Adipocyte (in vitro differentiated cells): Measurements from ENCODE around the gene ADAM15.

Experiments
- DNase-seq: peaks from one replicate; pipeline ENCODE4 v3.0.0-alpha.2; 2015; ENCODE audit warnings: low read depth
- H3K27me3 ChIP-seq: replicated peaks from 2 replicates; pipeline ENCODE4 v1.7.0; 2013; ENCODE audit warnings: mild to moderate bottlenecking, low read length, moderate library complexity; ENCODE audit not compliant: control insufficient read depth, insufficient read depth
- H3K36me3 ChIP-seq: 2 replicates; pipeline ENCODE4 v1.7.0; 2013; ENCODE audit warnings: low read length, mild to moderate bottlenecking, moderate library complexity; ENCODE audit not compliant: control insufficient read depth, insufficient read depth, severe bottlenecking
- H3K4me1 ChIP-seq: 2 replicates; pipeline ENCODE4 v1.7.0; 2013; ENCODE audit warnings: mild to moderate bottlenecking, low read length, moderate library complexity; ENCODE audit not compliant: control insufficient read depth, insufficient read depth
- H3K4me3 ChIP-seq: 2 replicates; pipeline ENCODE4 v1.7.0; 2013; ENCODE audit warnings: mild to moderate bottlenecking, low read length, moderate library complexity
- H3K9ac ChIP-seq: 2 replicates; pipeline ENCODE4 v1.7.0; 2013; ENCODE audit warnings: mild to moderate bottlenecking, low read length, moderate library complexity
- H3K9me3 ChIP-seq: 2 replicates; pipeline ENCODE4 v1.7.0; 2013; ENCODE audit warnings: mild to moderate bottlenecking, low read length, moderate library complexity; ENCODE audit not compliant: control insufficient read depth

Gene ADAM15

GRCh38 chr1:155035936-155036335, 15.2 kb upstream of the ADAM15 start:
- no peak overlapping the region for H3K9ac ChIP-seq
- no peak overlapping the region for H3K4me3 ChIP-seq
- no peaks in the 10 kb centered on the region for H3K36me3 ChIP-seq
- H3K27me3 ChIP-seq = peaks cover 8% of the 10 kb centered on the region
- no peak for DNase-seq
- H3K4me1 ChIP-seq = peaks cover 7% of the 10 kb centered on the region
- H3K9me3 ChIP-seq = no peaks in the 10 kb centered on the region

DNA sequence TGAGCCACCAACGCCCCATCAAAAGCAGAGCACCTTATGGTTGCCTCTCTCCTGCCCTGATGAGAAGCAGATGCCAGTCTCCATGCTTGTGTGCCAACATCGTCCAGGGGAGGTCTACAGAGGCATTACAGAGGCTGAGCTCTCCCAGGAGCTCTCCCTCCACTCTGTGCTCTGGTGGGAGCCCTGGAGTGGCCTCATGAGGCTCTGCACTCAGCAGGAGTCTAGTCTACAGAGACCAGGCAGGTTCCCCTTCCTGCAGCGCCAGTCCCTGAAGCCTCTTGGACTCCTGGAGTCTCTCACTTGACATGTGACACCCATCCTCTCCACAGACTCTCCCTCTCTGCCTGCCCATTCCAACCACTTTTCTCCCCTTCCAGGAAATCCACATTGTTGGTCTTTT, 14.1 kb upstream of the ADAM15 start:
- H3K9ac ChIP-seq = no peak overlapping the region
- H3K9me3 ChIP-seq = no peaks in the 10 kb centered on the region
- no peak overlapping the region for H3K4me3 ChIP-seq
- no peak for DNase-seq
- H3K27me3 ChIP-seq = peaks cover 8% of the 10 kb centered on the region
- H3K4me1 ChIP-seq = peaks cover 7% of the 10 kb centered on the region
- H3K36me3 ChIP-seq = no peaks in the 10 kb centered on the region

GRCh38 chr1:155037851-155038441, 13.2 kb upstream of the ADAM15 start:
- Histone ChIP-seq H3K4me3 (no peak overlapping the region), H3K36me3 (no peaks in the 10 kb centered on the region), H3K9me3 (no peaks in the 10 kb centered on the region), H3K9ac (no peak overlapping the region), H3K27me3 (peaks cover 8% of the 10 kb centered on the region), H3K4me1 (peaks cover 7% of the 10 kb centered on the region)
- no peak for DNase-seq

DNA sequence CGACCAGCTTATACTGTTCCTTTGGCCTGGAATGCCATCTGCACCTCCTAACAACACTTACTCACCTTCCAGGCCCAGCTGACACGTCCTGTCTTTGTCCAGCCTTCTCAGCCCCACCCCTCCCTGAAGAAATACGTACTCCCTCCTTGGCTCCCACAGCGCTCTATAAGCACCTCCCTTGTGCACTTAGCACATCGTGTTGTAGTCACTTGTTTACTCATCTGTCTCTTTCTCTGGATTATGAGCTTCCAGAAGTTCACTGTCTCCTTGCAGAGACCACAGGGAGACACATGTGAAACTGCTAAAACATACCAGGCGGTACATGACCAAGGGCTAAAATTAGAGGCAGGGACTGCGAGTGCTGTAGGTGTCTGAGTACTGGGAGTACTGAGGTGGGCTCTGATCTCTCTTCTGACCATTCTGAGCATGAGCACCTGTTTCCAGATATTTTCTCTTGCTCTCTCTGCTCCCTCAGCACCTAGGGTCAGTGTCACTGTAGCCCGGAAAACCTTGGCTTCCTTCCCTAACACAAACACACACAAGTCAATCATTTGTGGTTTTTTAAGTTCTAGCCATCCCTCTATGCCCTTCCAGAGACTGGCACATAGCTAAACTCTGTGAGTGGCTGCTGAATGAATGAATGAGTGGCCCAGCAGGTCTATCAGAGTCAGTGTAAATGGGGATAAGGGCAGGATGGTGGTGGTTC, 12.4 kb upstream of the ADAM15 start:
- Histone ChIP-seq H3K36me3 (no peaks in the 10 kb centered on the region), H3K27me3 (peaks cover 4% of the 10 kb centered on the region), H3K9ac (no peak overlapping the region), H3K4me1 (peaks cover 7% of the 10 kb centered on the region), H3K9me3 (no peaks in the 10 kb centered on the region), H3K4me3 (no peak overlapping the region)
- DNase-seq = peak; percentile 11

DNA sequence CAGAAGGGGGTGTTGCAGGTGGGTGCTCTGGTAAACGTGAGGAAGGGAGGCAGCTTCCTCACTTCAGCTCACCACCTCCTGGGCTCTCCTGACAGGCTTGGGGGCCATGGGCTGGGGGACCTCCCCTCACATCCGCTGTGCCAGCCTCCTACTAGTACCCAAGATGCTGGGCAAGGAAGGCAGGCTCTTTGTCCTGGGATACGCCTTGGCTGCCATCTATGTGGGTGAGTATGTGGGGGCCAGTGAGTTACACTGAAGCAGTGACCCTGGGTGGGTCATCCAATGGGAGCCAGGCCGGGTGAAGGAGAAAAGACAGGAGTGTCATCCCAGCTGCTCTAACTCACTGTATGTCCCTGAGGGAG, 11.8 kb upstream of the ADAM15 start:
- Histone ChIP-seq H3K4me3 (no peak overlapping the region), H3K9me3 (no peaks in the 10 kb centered on the region), H3K9ac (no peak overlapping the region), H3K4me1 (peaks cover 7% of the 10 kb centered on the region), H3K27me3 (no peaks in the 10 kb centered on the region), H3K36me3 (no peaks in the 10 kb centered on the region)
- DNase-seq = no peak

DNA sequence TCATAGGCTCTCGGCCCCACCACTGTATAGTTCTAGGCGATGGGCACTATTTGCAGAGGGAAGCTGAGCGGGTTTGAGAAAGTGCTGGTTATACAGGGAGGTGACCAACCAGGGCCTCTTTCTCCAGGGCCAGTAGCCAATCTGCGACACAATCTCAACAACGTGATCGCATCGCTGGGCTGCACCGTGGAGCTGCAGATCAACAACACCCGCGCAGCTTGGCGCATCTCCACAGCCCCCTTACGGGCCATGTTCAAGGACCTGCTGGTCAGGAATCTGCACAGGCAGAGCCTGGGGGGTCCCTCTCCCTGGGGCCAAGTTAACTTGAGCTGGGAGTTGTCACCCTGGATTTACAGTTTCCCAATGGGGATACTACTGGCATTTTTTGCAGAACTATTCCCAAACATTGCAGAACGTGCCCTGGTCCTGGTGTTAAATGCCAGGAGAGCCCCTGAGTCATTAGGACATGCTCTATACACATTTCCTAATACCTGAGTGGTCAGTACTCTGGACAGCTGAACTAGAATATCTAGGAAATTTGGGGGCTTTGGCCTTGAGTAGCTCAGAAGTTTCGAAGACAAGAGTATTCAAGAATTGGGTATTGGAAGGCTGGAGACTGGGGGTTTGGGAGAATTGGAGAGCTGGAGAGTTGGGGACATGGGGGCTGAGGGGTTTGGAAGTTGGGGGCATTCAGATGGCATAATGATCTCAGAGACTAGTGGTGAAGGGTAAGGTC, 10.6 kb upstream of the ADAM15 start:
- peaks cover 12% of the 10 kb centered on the region for H3K4me1 ChIP-seq
- no peaks in the 10 kb centered on the region for H3K36me3 ChIP-seq
- no peak overlapping the region for H3K9ac ChIP-seq
- DNase-seq = no peak
- H3K4me3 ChIP-seq = no peak overlapping the region
- no peaks in the 10 kb centered on the region for H3K27me3 ChIP-seq
- H3K9me3 ChIP-seq = no peaks in the 10 kb centered on the region

DNA sequence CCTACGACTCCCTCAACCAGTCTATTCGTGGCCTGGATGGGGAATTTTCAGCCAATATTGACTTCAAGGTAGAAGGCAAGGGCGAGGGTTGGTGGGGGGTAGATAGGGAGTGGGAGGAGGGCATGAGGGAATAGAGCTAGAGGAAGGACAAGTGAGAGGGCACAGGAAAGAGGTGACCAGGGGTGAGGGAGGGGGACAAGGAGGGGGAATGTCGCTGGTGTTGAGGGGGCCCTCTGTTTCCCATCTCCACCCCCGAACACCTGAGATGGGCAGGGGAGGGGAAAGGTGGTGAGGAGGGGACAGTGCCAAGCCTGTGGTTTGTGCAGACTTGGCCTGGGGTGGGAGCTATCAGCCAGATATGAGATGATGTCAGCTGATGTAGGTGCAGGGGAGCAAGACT, 8.3 kb upstream of the ADAM15 start:
- Histone ChIP-seq H3K4me1 (peaks cover 12% of the 10 kb centered on the region), H3K4me3 (no peak overlapping the region), H3K9ac (no peak overlapping the region), H3K9me3 (no peaks in the 10 kb centered on the region), H3K27me3 (no peaks in the 10 kb centered on the region), H3K36me3 (no peaks in the 10 kb centered on the region)
- DNase-seq = no peak

DNA sequence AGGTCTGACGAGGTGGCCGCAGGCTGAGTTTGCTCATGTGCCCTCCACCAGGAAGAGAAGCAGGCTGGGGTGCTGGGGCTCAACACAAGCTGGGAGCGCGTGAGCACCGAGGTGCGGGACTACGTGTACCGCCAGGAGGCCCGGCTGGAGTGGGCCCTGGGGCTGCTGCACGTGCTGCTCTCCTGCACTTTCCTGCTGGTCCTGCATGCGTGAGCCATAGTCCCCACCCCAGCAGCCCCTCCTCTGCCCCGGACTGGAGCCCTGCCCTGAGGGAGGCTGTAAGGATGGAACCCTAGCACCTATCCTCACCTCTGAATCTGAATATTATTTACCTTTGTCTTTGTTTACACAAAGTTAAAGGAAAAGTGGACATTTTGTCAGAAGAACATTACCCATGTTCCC, 7.8 kb upstream of the ADAM15 start:
- peaks cover 12% of the 10 kb centered on the region for H3K4me1 ChIP-seq
- no peak overlapping the region for H3K9ac ChIP-seq
- H3K9me3 ChIP-seq = no peaks in the 10 kb centered on the region
- H3K4me3 ChIP-seq = no peak overlapping the region
- DNase-seq = no peak
- H3K27me3 ChIP-seq = no peaks in the 10 kb centered on the region
- no peaks in the 10 kb centered on the region for H3K36me3 ChIP-seq

DNA sequence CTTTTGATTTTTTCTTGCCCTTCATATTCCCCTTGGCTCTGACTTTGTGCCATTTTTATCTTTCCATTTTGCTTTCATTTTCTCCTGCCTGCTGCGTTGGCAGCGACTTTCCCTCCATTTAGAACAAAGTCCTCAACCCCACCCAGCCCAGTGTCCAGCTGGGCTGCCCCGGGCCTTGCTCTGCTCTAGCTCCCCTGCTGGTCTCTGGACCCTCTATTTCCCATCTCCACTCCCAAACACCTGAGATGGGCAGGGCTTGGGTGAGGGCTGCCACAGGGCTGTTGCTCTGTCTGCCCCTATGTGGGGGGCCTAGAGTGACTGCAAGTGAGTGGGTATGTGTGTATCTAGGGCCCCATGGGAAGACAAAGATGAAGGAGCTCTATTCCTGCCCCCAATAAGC, 7.3 kb upstream of the ADAM15 start:
- H3K4me3 ChIP-seq = no peak overlapping the region
- no peaks in the 10 kb centered on the region for H3K27me3 ChIP-seq
- no peaks in the 10 kb centered on the region for H3K36me3 ChIP-seq
- no peaks in the 10 kb centered on the region for H3K9me3 ChIP-seq
- DNase-seq = no peak
- H3K9ac ChIP-seq = no peak overlapping the region
- H3K4me1 ChIP-seq = peaks cover 12% of the 10 kb centered on the region

DNA sequence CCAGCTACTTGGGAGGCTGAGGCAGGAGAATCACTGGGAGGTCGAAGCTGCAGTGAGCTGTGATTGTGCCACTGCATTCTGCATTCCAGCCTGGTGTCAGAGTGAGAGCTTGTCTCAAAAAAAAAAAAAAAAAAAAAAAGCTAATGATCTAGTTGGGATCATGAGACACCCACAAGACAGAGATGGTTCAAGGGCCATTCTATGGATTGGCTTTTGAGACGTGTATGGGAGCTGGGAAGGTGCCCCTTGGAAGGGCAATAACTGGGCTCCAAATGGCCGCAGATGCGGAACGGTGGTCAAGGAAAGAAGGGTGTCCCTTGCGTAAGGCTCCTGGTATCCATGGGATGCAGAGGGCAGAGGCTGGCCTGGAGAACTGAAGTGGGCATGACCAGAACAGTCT, 6.8 kb upstream of the ADAM15 start:
- no peak for DNase-seq
- Histone ChIP-seq H3K27me3 (no peaks in the 10 kb centered on the region), H3K36me3 (no peaks in the 10 kb centered on the region), H3K9ac (no peak overlapping the region), H3K9me3 (no peaks in the 10 kb centered on the region), H3K4me3 (no peak overlapping the region), H3K4me1 (peaks cover 10% of the 10 kb centered on the region)

DNA sequence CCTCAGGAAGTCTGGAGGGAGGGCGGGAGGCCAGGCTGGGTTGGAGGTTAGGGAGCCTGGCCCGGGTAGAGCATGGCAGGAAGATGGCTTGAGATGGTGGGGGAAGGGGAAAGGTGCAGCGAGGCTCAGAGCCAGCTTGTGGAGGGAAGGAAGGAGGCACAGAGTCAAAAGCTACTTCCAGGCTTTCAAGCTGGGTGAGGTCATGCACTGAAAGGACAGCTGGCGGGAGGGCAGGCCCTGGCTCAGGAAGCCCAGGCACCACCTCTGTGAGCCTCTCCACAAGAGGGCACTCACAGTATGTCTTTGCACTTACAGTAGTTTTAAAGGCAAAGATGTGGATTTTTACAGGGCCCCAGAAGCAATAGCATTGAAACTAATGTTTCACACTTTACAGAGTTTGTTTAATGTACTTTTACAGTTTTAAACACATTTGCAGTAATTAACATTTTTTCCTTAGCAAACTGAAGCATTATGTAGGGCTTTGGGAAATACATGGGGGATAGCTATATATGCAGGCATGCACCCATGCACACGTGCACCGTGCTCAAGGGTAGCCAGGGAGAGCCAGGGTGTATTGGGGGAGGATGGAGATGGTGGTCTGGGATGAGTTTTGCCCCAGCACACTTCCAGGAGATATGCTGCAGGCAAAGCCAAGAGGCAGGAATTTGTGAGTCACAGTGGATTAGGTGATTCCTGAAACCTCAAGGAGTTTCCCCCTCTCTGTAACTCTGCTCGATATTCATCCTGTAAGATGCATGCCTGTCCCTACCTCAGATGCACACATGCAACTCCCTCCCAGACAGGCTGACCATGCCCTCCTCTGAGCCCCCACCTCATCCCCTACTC, 6.1 kb upstream of the ADAM15 start:
- no peak overlapping the region for H3K4me3 ChIP-seq
- H3K9ac ChIP-seq = peak overlapping the region; percentile 4
- no peaks in the 10 kb centered on the region for H3K36me3 ChIP-seq
- DNase-seq = peak; percentile 82
- H3K4me1 ChIP-seq = peaks cover 17% of the 10 kb centered on the region
- H3K27me3 ChIP-seq = no peaks in the 10 kb centered on the region
- no peaks in the 10 kb centered on the region for H3K9me3 ChIP-seq
